Activated CD4-positive, alpha-beta T cell treated with anti-CD3 and anti-CD28 coated beads, Interleukin-2, amount 10 ng/mL, durations not matched to agents 24 days and 14 days (primary cell): ENCODE results near the gene DNMT3A. TPM values are rescaled to one million over a fixed set of nuclear protein-coding genes. Genes with fewer than 3 reads are reported as not detected.

Source experiments
- DNase-seq: peaks from one replicate; pipeline ENCODE4 v3.0.0; 2022
- H3K27ac Mint-ChIP-seq: one replicate; pipeline ENCODE4 v1.8.0; 2022; ENCODE audit warnings: mild to moderate bottlenecking, mixed read lengths
- H3K27me3 Mint-ChIP-seq: one replicate; pipeline ENCODE4 v1.8.0; 2022; ENCODE audit warnings: mixed read lengths
- H3K36me3 Mint-ChIP-seq: one replicate; pipeline ENCODE4 v1.8.0; 2022; ENCODE audit warnings: low read depth, mild to moderate bottlenecking, mixed read lengths
- H3K4me1 Mint-ChIP-seq: one replicate; pipeline ENCODE4 v1.8.0; 2021; ENCODE audit warnings: mixed read lengths
- H3K4me3 Mint-ChIP-seq: one replicate; pipeline ENCODE4 v1.8.0; 2022; ENCODE audit warnings: mild to moderate bottlenecking, moderate library complexity, mixed read lengths
- H3K9me3 Mint-ChIP-seq: one replicate; pipeline ENCODE4 v1.8.0; 2021; ENCODE audit warnings: mixed read lengths
- intact Hi-C: fragments of 100-400 bp; cut with micrococcal nuclease; formaldehyde crosslinking; loops from one replicate; pipeline ENCODE4 v1.15.1; 2023
- total RNA-seq: library from RNA; stranded (reverse); gene quantifications from 2 replicates; pipeline ENCODE4 v1.2.3, GENCODE V29; 2022

The DNMT3A gene
- total RNA-seq, 1 donor from 2014 or later = 102 TPM

DNA sequence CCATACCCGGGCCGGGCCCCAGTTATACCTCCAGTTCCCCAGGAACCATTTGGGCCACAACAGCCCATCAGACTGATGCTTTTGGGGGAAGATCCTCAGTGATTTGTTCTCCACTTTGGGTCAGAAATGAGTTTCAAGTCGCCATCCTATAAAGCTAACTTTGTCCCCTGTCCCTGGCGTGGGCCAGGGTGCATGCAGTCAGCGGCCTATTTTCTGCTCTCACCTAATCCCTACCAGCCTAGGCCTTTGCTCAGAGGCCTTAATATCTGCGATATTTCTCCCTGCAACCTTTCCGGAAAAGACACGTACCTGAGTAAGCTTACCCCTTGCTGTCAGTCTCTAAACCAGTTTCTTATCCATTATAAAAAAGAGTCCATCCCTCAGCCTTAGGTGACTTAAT is 7.2 kb downstream of the DNMT3A start:
- Mint-ChIP-seq H3K9me3 (no peaks in the 10 kb centered on the region), H3K27me3 (no peaks in the 10 kb centered on the region), H3K27ac (peak overlapping the region; percentile 31), H3K4me1 (peaks cover 77% of the 10 kb centered on the region), H3K36me3 (peaks cover 42% of the 10 kb centered on the region), H3K4me3 (peak overlapping the region; percentile 18)
- intact Hi-C loops = no loop called here
- no peak for DNase-seq

GRCh38 chr2:25333981-25334380 is 7.7 kb downstream of the DNMT3A start:
- H3K4me1 Mint-ChIP-seq = peaks cover 74% of the 10 kb centered on the region
- no peak overlapping the region for H3K27ac Mint-ChIP-seq
- intact Hi-C loops = no loop called here

GRCh38 chr2:25332571-25332970 is 9.2 kb downstream of the DNMT3A start:
- no peak for DNase-seq
- Mint-ChIP-seq H3K4me3 (no peak overlapping the region), H3K27ac (peak overlapping the region; percentile 30), H3K36me3 (peaks cover 48% of the 10 kb centered on the region), H3K9me3 (no peaks in the 10 kb centered on the region), H3K4me1 (peaks cover 63% of the 10 kb centered on the region), H3K27me3 (no peaks in the 10 kb centered on the region)
- intact Hi-C loops = no loop called here

More at GRCh38 chr2:25333981-25334380, 7.7 kb downstream of the DNMT3A start:
- Mint-ChIP-seq H3K27me3 (no peaks in the 10 kb centered on the region), H3K9me3 (no peaks in the 10 kb centered on the region), H3K4me3 (no peak overlapping the region), H3K36me3 (peaks cover 44% of the 10 kb centered on the region)
- no peak for DNase-seq

- H3K4me1 Mint-ChIP-seq = peaks cover 55% of the 10 kb centered on the region
- peaks cover 50% of the 10 kb centered on the region for H3K36me3 Mint-ChIP-seq
- intact Hi-C loops = no loop called here
- peak overlapping the region; percentile 55 for H3K4me3 Mint-ChIP-seq
- peak overlapping the region; percentile 77 for H3K27ac Mint-ChIP-seq
- no peak for DNase-seq
- H3K27me3 Mint-ChIP-seq = no peaks in the 10 kb centered on the region
- H3K9me3 Mint-ChIP-seq = no peaks in the 10 kb centered on the region
Observed at GRCh38 chr2:25331686-25332365, 9.9 kb downstream of the DNMT3A start.

GRCh38 chr2:25330937-25331336 is 10.8 kb downstream of the DNMT3A start:
- Mint-ChIP-seq H3K4me1 (peaks cover 54% of the 10 kb centered on the region), H3K4me3 (peak overlapping the region; percentile 55), H3K9me3 (peaks cover 4% of the 10 kb centered on the region), H3K27me3 (no peaks in the 10 kb centered on the region), H3K36me3 (peaks cover 57% of the 10 kb centered on the region), H3K27ac (peak overlapping the region; percentile 77)
- intact Hi-C loops = no loop called here
- no peak for DNase-seq

DNA sequence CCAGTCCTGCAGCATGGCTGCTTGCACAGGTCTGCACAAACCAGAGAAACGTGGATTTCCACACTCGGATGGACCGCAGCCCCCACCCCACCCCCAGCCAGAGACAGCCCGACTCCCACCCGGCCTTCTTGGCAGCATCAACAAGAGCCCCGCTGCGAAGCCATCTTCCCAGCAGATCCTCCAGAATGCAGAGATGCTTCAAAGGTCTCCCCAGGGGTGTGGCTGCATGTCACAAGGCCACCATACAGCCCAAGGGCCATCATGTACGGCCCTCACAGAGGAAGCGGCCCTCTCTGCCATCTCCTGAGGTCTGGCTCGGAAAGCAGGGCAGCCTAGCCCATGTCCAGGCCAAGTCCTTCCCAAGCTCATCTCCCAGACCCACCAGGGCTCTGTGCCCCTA is 11.5 kb downstream of the DNMT3A start:
- DNase-seq = no peak
- H3K36me3 Mint-ChIP-seq = peaks cover 58% of the 10 kb centered on the region
- peaks cover 50% of the 10 kb centered on the region for H3K4me1 Mint-ChIP-seq

DNA sequence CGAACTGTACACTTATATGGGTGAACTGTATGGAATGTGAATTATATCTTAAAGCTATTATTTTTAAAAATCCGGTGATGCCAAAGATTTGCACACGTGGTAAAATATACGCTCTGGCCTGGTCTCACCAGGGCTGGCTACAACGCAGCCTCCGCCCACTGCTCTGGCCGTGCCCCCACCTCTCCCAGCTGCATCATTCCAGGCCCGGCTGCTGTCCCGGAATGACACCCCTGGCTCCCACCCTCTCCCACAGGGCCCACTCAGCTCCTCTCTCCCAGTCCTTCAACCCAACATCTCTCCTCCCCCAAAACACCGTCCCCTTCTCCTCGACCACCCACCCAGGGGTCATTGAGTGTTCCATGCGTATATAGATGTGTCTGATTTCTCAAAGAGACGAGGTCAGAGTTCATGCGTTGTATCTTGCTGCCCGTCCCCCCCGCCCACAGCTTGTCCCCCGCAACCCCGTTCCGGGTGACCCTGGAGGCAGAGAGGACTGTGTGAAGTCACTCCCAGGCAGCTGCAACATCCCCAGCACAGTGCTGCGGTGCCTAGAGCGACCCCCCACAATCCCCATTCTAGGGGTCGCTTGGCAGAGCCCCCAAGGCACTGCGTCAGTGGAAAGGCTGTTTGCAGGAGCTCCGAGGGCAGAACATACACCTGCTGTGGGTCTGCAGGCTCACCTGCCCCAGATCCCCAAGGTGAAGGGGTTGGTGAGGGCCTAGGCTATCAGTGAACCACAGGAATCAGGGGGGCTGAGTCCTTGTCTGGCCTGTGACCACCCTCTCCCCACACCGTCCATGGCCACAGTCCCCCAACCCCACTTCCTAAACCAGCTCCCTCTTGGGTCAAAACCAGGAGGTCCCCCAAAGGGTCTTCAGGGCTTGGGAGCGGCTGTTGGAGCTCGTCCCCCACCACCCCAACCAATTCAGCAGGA is 13.3 kb downstream of the DNMT3A start:
- H3K4me1 Mint-ChIP-seq = peaks cover 49% of the 10 kb centered on the region
- H3K36me3 Mint-ChIP-seq = peaks cover 58% of the 10 kb centered on the region
- peaks cover 9% of the 10 kb centered on the region for H3K9me3 Mint-ChIP-seq
- DNase-seq = no peak
- H3K27me3 Mint-ChIP-seq = no peaks in the 10 kb centered on the region
- H3K27ac Mint-ChIP-seq = peak overlapping the region; percentile 48
- intact Hi-C loops = no loop called here
- no peak overlapping the region for H3K4me3 Mint-ChIP-seq

More for the DNA sequence above, 11.5 kb downstream of the DNMT3A start:
- peaks cover 9% of the 10 kb centered on the region for H3K9me3 Mint-ChIP-seq
- H3K27ac Mint-ChIP-seq = no peak overlapping the region
- intact Hi-C loops = no loop called here
- H3K27me3 Mint-ChIP-seq = no peaks in the 10 kb centered on the region
- no peak overlapping the region for H3K4me3 Mint-ChIP-seq

DNA sequence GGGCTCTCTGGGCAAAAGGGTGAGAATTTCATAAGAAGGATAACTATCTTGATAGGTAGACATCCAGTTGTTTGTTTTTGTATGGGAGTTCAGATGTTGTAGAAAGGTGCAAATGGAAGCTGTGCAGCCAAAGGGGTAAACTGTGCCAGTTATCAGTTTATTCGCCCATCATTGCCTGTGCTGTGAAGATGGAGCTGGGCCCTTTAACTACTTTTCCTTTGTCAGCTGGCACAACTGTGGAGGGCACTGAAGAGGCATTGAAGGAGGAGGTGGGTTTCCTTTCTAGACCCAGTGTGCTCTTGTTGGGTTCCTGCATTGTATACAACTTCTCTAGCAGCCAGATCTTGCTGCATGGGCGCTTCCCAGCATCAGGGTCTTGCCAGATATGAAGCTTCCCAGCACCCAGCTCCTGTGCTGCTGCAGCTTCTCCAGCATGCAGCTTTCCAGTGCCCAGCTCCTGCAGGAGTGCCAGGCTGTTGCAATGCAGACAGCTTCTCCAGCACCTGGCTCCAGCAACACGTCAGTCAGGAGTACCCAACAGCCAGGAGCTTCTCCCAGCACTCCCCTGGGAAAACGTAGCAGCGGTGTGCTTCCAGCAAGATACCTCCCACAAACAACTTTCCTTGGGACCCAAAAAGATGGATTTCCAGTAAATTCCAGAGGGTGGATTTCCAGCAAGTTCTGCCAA is 15.3 kb downstream of the DNMT3A start:
- Mint-ChIP-seq H3K4me1 (peaks cover 53% of the 10 kb centered on the region), H3K36me3 (peaks cover 64% of the 10 kb centered on the region)
- intact Hi-C loops = no loop called here

GRCh38 chr2:25324905-25325592 is 16.7 kb downstream of the DNMT3A start:
- intact Hi-C loops = no loop called here
- Mint-ChIP-seq H3K27me3 (no peaks in the 10 kb centered on the region), H3K4me3 (peak overlapping the region; percentile 22), H3K4me1 (peaks cover 51% of the 10 kb centered on the region), H3K36me3 (peaks cover 61% of the 10 kb centered on the region), H3K9me3 (peaks cover 9% of the 10 kb centered on the region), H3K27ac (peak overlapping the region; percentile 30)
- no peak for DNase-seq

More for the DNA sequence above, 15.3 kb downstream of the DNMT3A start:
- peak overlapping the region; percentile 38 for H3K27ac Mint-ChIP-seq
- peaks cover 9% of the 10 kb centered on the region for H3K9me3 Mint-ChIP-seq
- no peak for DNase-seq
- H3K4me3 Mint-ChIP-seq = no peak overlapping the region
- no peaks in the 10 kb centered on the region for H3K27me3 Mint-ChIP-seq

DNA sequence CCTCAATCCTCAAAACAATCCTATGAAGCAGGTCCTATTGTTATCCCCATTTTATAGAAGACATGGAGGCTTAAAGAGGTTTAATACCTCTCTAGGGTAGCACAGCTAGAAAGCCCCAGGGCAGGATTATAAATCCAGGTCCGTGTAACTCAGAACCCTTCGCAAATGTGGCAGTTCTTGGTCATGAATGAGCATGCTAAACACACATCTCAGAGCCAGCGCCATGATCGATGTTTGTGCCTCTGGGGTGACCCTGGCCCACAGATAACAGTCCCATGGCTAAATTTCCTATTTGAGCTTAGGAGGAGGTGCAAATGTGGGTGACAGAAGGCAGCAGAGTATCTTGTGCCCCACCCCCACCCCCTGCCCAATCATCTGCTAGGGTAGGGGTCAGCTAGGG is 17.5 kb downstream of the DNMT3A start:
- Mint-ChIP-seq H3K36me3 (peaks cover 58% of the 10 kb centered on the region), H3K9me3 (peaks cover 9% of the 10 kb centered on the region), H3K27me3 (no peaks in the 10 kb centered on the region), H3K4me1 (peaks cover 48% of the 10 kb centered on the region), H3K27ac (no peak overlapping the region), H3K4me3 (no peak overlapping the region)
- intact Hi-C loops = no loop called here
- DNase-seq = no peak

DNA sequence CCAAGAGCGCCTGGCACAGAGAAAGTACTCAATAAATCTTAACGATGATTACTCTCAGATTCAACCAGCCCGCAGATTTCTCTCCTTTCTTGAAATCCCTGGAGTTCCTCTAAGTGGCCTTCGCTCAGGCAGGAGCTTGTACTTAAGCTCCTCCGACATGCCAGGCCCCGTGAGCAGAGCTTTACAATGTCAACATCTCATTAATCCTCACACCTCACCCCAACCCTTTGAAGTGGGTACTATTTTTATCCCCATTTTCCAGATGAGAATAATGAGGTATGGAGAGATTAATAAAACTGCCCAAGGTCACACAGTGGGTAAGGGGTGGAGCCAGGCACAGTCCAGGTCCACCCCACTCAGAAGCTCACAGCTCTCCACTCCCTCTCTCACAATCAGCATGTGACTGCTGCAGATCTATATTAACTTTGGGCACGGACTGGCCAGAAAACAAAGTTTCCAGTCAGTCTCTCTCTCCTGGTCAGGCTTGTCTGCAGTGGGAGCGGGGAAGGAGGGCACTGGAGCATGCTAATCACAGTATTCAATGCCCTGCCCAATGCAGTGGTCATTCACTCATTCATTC is 18.0 kb downstream of the DNMT3A start:
- peaks cover 9% of the 10 kb centered on the region for H3K9me3 Mint-ChIP-seq
- peaks cover 48% of the 10 kb centered on the region for H3K4me1 Mint-ChIP-seq
- DNase-seq = no peak
- peak overlapping the region; percentile 76 for H3K4me3 Mint-ChIP-seq
- H3K36me3 Mint-ChIP-seq = peaks cover 54% of the 10 kb centered on the region
- H3K27ac Mint-ChIP-seq = peak overlapping the region; percentile 93
- intact Hi-C loops = no loop called here
- no peaks in the 10 kb centered on the region for H3K27me3 Mint-ChIP-seq

DNA sequence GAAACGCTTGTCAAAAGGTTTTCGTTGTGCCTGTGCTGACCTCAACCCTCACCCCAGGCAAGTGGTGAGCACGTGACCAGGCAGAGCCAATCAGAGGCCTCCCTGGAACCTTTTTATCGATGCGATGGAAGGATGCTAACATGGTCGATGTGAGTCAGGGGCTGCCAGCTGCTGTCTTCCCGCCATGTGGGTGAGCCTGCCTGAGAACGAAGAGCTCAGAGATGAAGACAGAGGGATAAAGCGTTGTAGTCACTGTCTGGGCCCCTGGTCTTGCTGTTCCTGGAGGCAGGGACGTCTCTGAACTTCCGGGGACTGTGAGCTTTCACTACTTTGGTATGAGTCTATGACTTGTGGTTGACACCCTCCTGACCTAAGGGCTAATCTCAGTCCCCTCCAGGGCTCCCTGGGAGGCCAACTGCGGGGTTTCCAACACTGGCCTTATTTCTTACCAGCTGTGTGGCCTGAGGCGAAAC is 18.6 kb downstream of the DNMT3A start:
- H3K27me3 Mint-ChIP-seq = no peaks in the 10 kb centered on the region
- peak overlapping the region; percentile 76 for H3K4me3 Mint-ChIP-seq
- H3K36me3 Mint-ChIP-seq = peaks cover 52% of the 10 kb centered on the region
- peaks cover 9% of the 10 kb centered on the region for H3K9me3 Mint-ChIP-seq
- H3K4me1 Mint-ChIP-seq = peaks cover 48% of the 10 kb centered on the region
- peak overlapping the region; percentile 93 for H3K27ac Mint-ChIP-seq
- intact Hi-C loops = no loop called here
- no peak for DNase-seq

- Mint-ChIP-seq H3K9me3 (peaks cover 9% of the 10 kb centered on the region), H3K4me1 (peaks cover 50% of the 10 kb centered on the region), H3K4me3 (peak overlapping the region; percentile 76), H3K36me3 (peaks cover 47% of the 10 kb centered on the region), H3K27me3 (no peaks in the 10 kb centered on the region), H3K27ac (peak overlapping the region; percentile 93)
- intact Hi-C loops = loop anchor here (1.0 kb wide), 1 partner anchor 8 kb away; no protein-coding TSS in a partner anchor
- no peak for DNase-seq
Observed at GRCh38 chr2:25322312-25322711, 19.4 kb downstream of the DNMT3A start.
